ENCODE results near the gene RBM19. TPM values are rescaled to one million over a fixed set of nuclear protein-coding genes. Genes with fewer than 3 reads are reported as not detected.
A peak's percentile ranks its signal among the peaks of the same experiment; 100 is the strongest.

RBM19 gene
- total RNA-seq, 1 donor from 2014 or later, result 105 TPM

GRCh38 chr12:113919791-113920190, 46.3 kb downstream of the RBM19 start:
- peaks cover 47% of the 10 kb centered on the region for H3K36me3 Mint-ChIP-seq (ENCODE audit: low read depth)
- no peaks in the 10 kb centered on the region for H3K9me3 Mint-ChIP-seq
- no peak overlapping the region for H3K4me3 Mint-ChIP-seq
- intact Hi-C loops (cut with micrococcal nuclease), result no loop called here
- DNase-seq, result no peak
- no peak overlapping the region for H3K27ac Mint-ChIP-seq
- H3K4me1 Mint-ChIP-seq, result no peaks in the 10 kb centered on the region
- H3K27me3 Mint-ChIP-seq, result no peaks in the 10 kb centered on the region

GRCh38 chr12:113918306-113918705, 47.8 kb downstream of the RBM19 start:
- H3K27ac Mint-ChIP-seq, result no peak overlapping the region
- no peaks in the 10 kb centered on the region for H3K27me3 Mint-ChIP-seq
- no peaks in the 10 kb centered on the region for H3K9me3 Mint-ChIP-seq
- no peak for DNase-seq
- intact Hi-C loops (cut with micrococcal nuclease), result no loop called here
- no peak overlapping the region for H3K4me3 Mint-ChIP-seq
- H3K36me3 Mint-ChIP-seq (ENCODE audit: low read depth), result peaks cover 37% of the 10 kb centered on the region
- no peaks in the 10 kb centered on the region for H3K4me1 Mint-ChIP-seq

GRCh38 chr12:113917393-113917792, 48.7 kb downstream of the RBM19 start:
- Mint-ChIP-seq H3K4me1 (no peaks in the 10 kb centered on the region), H3K4me3 (no peak overlapping the region), H3K27me3 (no peaks in the 10 kb centered on the region), H3K36me3 (ENCODE audit: low read depth) (peaks cover 33% of the 10 kb centered on the region), H3K27ac (no peak overlapping the region), H3K9me3 (no peaks in the 10 kb centered on the region)
- intact Hi-C loops (cut with micrococcal nuclease), result no loop called here
- DNase-seq, result no peak

GRCh38 chr12:113914806-113915205, 51.3 kb downstream of the RBM19 start:
- intact Hi-C loops (cut with micrococcal nuclease), result loop anchor here (5.0 kb wide), 1 partner anchor 453 kb away; no protein-coding TSS in a partner anchor
- Mint-ChIP-seq H3K27me3 (no peaks in the 10 kb centered on the region), H3K27ac (no peak overlapping the region), H3K4me3 (no peak overlapping the region), H3K4me1 (no peaks in the 10 kb centered on the region), H3K9me3 (no peaks in the 10 kb centered on the region), H3K36me3 (ENCODE audit: low read depth) (peaks cover 34% of the 10 kb centered on the region)
- no peak for DNase-seq

- Mint-ChIP-seq H3K27me3 (no peaks in the 10 kb centered on the region), H3K27ac (no peak overlapping the region), H3K4me1 (no peaks in the 10 kb centered on the region), H3K4me3 (no peak overlapping the region), H3K36me3 (ENCODE audit: low read depth) (peaks cover 35% of the 10 kb centered on the region), H3K9me3 (no peaks in the 10 kb centered on the region)
- intact Hi-C loops (cut with micrococcal nuclease), result loop anchor here (5.0 kb wide), 1 partner anchor 452 kb away; no protein-coding TSS in a partner anchor
- DNase-seq, result no peak
These were observed 51.9 kb downstream of the RBM19 start for GRCh38 chr12:113914176-113914575.

- Mint-ChIP-seq H3K4me3 (no peak overlapping the region), H3K9me3 (no peaks in the 10 kb centered on the region), H3K36me3 (ENCODE audit: low read depth) (peaks cover 34% of the 10 kb centered on the region), H3K4me1 (no peaks in the 10 kb centered on the region), H3K27me3 (no peaks in the 10 kb centered on the region), H3K27ac (no peak overlapping the region)
- intact Hi-C loops (cut with micrococcal nuclease), result loop anchor here (5.0 kb wide), 1 partner anchor 451 kb away; no protein-coding TSS in a partner anchor
- peak; percentile 84 for DNase-seq
These were observed 53.3 kb downstream of the RBM19 start for GRCh38 chr12:113912760-113913329.

- H3K36me3 Mint-ChIP-seq (ENCODE audit: low read depth), result peaks cover 36% of the 10 kb centered on the region
- H3K4me1 Mint-ChIP-seq, result no peaks in the 10 kb centered on the region
- no peaks in the 10 kb centered on the region for H3K9me3 Mint-ChIP-seq
- no peak overlapping the region for H3K4me3 Mint-ChIP-seq
- H3K27me3 Mint-ChIP-seq, result no peaks in the 10 kb centered on the region
- no peak overlapping the region for H3K27ac Mint-ChIP-seq
- intact Hi-C loops (cut with micrococcal nuclease), result loop anchor here (5.0 kb wide), 1 partner anchor 450 kb away; no protein-coding TSS in a partner anchor
- no peak for DNase-seq
These were observed 54.0 kb downstream of the RBM19 start for GRCh38 chr12:113911971-113912759.

GRCh38 chr12:113910751-113911272, 55.3 kb downstream of the RBM19 start:
- H3K9me3 Mint-ChIP-seq, result no peaks in the 10 kb centered on the region
- no peaks in the 10 kb centered on the region for H3K27me3 Mint-ChIP-seq
- DNase-seq, result no peak
- no peak overlapping the region for H3K27ac Mint-ChIP-seq
- no peaks in the 10 kb centered on the region for H3K4me1 Mint-ChIP-seq
- peaks cover 33% of the 10 kb centered on the region for H3K36me3 Mint-ChIP-seq (ENCODE audit: low read depth)
- H3K4me3 Mint-ChIP-seq, result no peak overlapping the region
- intact Hi-C loops (cut with micrococcal nuclease), result loop anchor here (5.0 kb wide), 1 partner anchor 449 kb away; no protein-coding TSS in a partner anchor

- no peak for DNase-seq
- H3K4me3 Mint-ChIP-seq, result no peak overlapping the region
- H3K36me3 Mint-ChIP-seq (ENCODE audit: low read depth), result peaks cover 40% of the 10 kb centered on the region
- H3K27me3 Mint-ChIP-seq, result no peaks in the 10 kb centered on the region
- H3K4me1 Mint-ChIP-seq, result no peaks in the 10 kb centered on the region
- H3K27ac Mint-ChIP-seq, result no peak overlapping the region
- intact Hi-C loops (cut with micrococcal nuclease), result loop anchor here (5.0 kb wide), 1 partner anchor 448 kb away; no protein-coding TSS in a partner anchor
- H3K9me3 Mint-ChIP-seq, result no peaks in the 10 kb centered on the region
These were observed 56.2 kb downstream of the RBM19 start for GRCh38 chr12:113909776-113910420.

- Mint-ChIP-seq H3K27ac (no peak overlapping the region), H3K27me3 (no peaks in the 10 kb centered on the region), H3K4me1 (no peaks in the 10 kb centered on the region), H3K9me3 (no peaks in the 10 kb centered on the region), H3K4me3 (no peak overlapping the region), H3K36me3 (ENCODE audit: low read depth) (peaks cover 49% of the 10 kb centered on the region)
- intact Hi-C loops (cut with micrococcal nuclease), result no loop called here
- DNase-seq, result no peak
These were observed 57.5 kb downstream of the RBM19 start for GRCh38 chr12:113908584-113909100.

- DNase-seq, result no peak
- Mint-ChIP-seq H3K9me3 (no peaks in the 10 kb centered on the region), H3K4me3 (no peak overlapping the region), H3K4me1 (peaks cover 7% of the 10 kb centered on the region), H3K36me3 (ENCODE audit: low read depth) (peaks cover 55% of the 10 kb centered on the region), H3K27ac (no peak overlapping the region), H3K27me3 (no peaks in the 10 kb centered on the region)
- intact Hi-C loops (cut with micrococcal nuclease), result no loop called here
These were observed 58.5 kb downstream of the RBM19 start for GRCh38 chr12:113907446-113908180.

GRCh38 chr12:113906411-113907200, 59.5 kb downstream of the RBM19 start:
- Mint-ChIP-seq H3K4me1 (peaks cover 7% of the 10 kb centered on the region), H3K4me3 (no peak overlapping the region), H3K27ac (no peak overlapping the region), H3K9me3 (no peaks in the 10 kb centered on the region), H3K27me3 (no peaks in the 10 kb centered on the region), H3K36me3 (ENCODE audit: low read depth) (peaks cover 56% of the 10 kb centered on the region)
- no peak for DNase-seq
- intact Hi-C loops (cut with micrococcal nuclease), result no loop called here

Measured in activated CD4-positive, alpha-beta T cell treated with anti-CD3 and anti-CD28 coated beads, Interleukin-2, amount 10 ng/mL, durations not matched to agents 24 days and 14 days (primary cell).